H9 (cell line): ENCODE measurements around the gene NAA50. TPM values are rescaled to one million over a fixed set of nuclear protein-coding genes. Genes with fewer than 3 reads are reported as not detected.
A peak's percentile ranks its signal among the peaks of the same experiment; 100 is the strongest.

Source experiments
- DNase-seq: peaks from one replicate; pipeline ENCODE4 v3.0.0-alpha.2; 2017
- H2AFZ ChIP-seq: one replicate; pipeline ENCODE4 v1.6.1; 2013; ENCODE audit warnings: mild to moderate bottlenecking, low read length, control low read depth, moderate library complexity
- H2AK5ac ChIP-seq: 2 replicates; pipeline ENCODE4 v1.6.1; 2013; ENCODE audit warnings: low read length, control low read depth, mixed read lengths; ENCODE audit not compliant: insufficient read length
- H2BK120ac ChIP-seq: one replicate; pipeline ENCODE4 v1.6.1; 2013; ENCODE audit warnings: low read depth, mild to moderate bottlenecking, low read length, control low read depth, inconsistent platforms; ENCODE audit not compliant: poor library complexity, severe bottlenecking
- H2BK12ac ChIP-seq: 2 replicates; pipeline ENCODE4 v1.6.1; 2013; ENCODE audit warnings: low read length, control low read depth, mixed read lengths, low read depth; ENCODE audit not compliant: insufficient read length
- H2BK15ac ChIP-seq: 2 replicates; pipeline ENCODE4 v1.6.1; 2013; ENCODE audit warnings: low read depth, low read length, control low read depth
- H2BK20ac ChIP-seq: one replicate; pipeline ENCODE4 v1.6.1; 2013; ENCODE audit warnings: low read depth, mild to moderate bottlenecking, low read length, control low read depth, inconsistent platforms; ENCODE audit not compliant: poor library complexity, severe bottlenecking
- H2BK5ac ChIP-seq: 2 replicates; pipeline ENCODE4 v1.6.1; 2013; ENCODE audit warnings: low read length, control low read depth, mixed read lengths; ENCODE audit not compliant: insufficient read length
- H3K14ac ChIP-seq: 2 replicates; pipeline ENCODE4 v1.6.1; 2013; ENCODE audit warnings: low read length, control low read depth; ENCODE audit not compliant: insufficient read depth
- H3K18ac ChIP-seq: 2 replicates; pipeline ENCODE4 v1.6.1; 2013; ENCODE audit warnings: low read depth, mild to moderate bottlenecking, mixed read lengths, low read length, control low read depth; ENCODE audit not compliant: insufficient read length
- H3K23ac ChIP-seq: 2 replicates; pipeline ENCODE4 v1.6.1; 2013; ENCODE audit warnings: low read length, control low read depth, mixed read lengths, low read depth; ENCODE audit not compliant: insufficient read length
- H3K23me2 ChIP-seq: 2 replicates; pipeline ENCODE4 v1.6.1; 2013; ENCODE audit warnings: low read depth, mild to moderate bottlenecking, mixed read lengths, low read length, control low read depth; ENCODE audit not compliant: insufficient read length, poor library complexity, severe bottlenecking
- H3K27ac ChIP-seq: 2 replicates; pipeline ENCODE4 v1.5.1; 2013; ENCODE audit warnings: low read length, control low read depth, mixed read lengths, low read depth; ENCODE audit not compliant: insufficient read length
- H3K27me3 ChIP-seq: 2 replicates; pipeline ENCODE4 v1.6.1; 2013; ENCODE audit warnings: low read length, control low read depth, inconsistent platforms; ENCODE audit not compliant: insufficient read depth
- H3K4ac ChIP-seq: 2 replicates; pipeline ENCODE4 v1.6.1; 2013; ENCODE audit warnings: low read depth, mild to moderate bottlenecking, control low read depth, inconsistent platforms, low read length, moderate library complexity
- H3K4me1 ChIP-seq: 2 replicates; pipeline ENCODE4 v1.6.1; 2013; ENCODE audit warnings: low read length, control low read depth, inconsistent platforms; ENCODE audit not compliant: insufficient read depth
- H3K4me2 ChIP-seq: 2 replicates; pipeline ENCODE4 v1.6.1; 2013; ENCODE audit warnings: low read length, control low read depth, mixed read lengths; ENCODE audit not compliant: insufficient read length, insufficient read depth
- H3K56ac ChIP-seq: 2 replicates; pipeline ENCODE4 v1.6.1; 2013; ENCODE audit warnings: low read depth, mild to moderate bottlenecking, mixed read lengths, low read length, control low read depth; ENCODE audit not compliant: insufficient read length
- H3K79me1 ChIP-seq: 2 replicates; pipeline ENCODE4 v1.6.1; 2013; ENCODE audit warnings: low read depth, mild to moderate bottlenecking, moderate library complexity, low read length, control low read depth, inconsistent platforms; ENCODE audit not compliant: insufficient read depth, poor library complexity, severe bottlenecking
- H3K79me2 ChIP-seq: 2 replicates; pipeline ENCODE4 v1.6.1; 2013; ENCODE audit warnings: low read length, control low read depth, inconsistent platforms; ENCODE audit not compliant: insufficient read depth
- H3K9ac ChIP-seq: 2 replicates; pipeline ENCODE4 v1.6.1; 2013; ENCODE audit warnings: low read length, control low read depth, mixed read lengths; ENCODE audit not compliant: insufficient read length; ENCODE audit errors: extremely low read depth
- H3K9me3 ChIP-seq: one replicate; pipeline ENCODE4 v1.6.1; 2013; ENCODE audit warnings: low read depth, low read length, inconsistent platforms; ENCODE audit not compliant: control insufficient read depth
- H3T11ph ChIP-seq: one replicate; pipeline ENCODE4 v1.6.1; 2013; ENCODE audit warnings: mild to moderate bottlenecking, low read length, control low read depth, inconsistent platforms
- H4K20me1 ChIP-seq: one replicate; pipeline ENCODE4 v1.6.1; 2013; ENCODE audit not compliant: control insufficient read depth, insufficient read length, insufficient read depth
- H4K5ac ChIP-seq: 2 replicates; pipeline ENCODE4 v1.6.1; 2013; ENCODE audit warnings: low read depth, mild to moderate bottlenecking, mixed read lengths, low read length, control low read depth; ENCODE audit not compliant: insufficient read length
- H4K8ac ChIP-seq: replicated peaks from 2 replicates; pipeline ENCODE4 v1.6.1; 2013; ENCODE audit warnings: low read length, control low read depth, mixed read lengths, low read depth; ENCODE audit not compliant: insufficient read length
- H4K91ac ChIP-seq: 2 replicates; pipeline ENCODE4 v1.6.1; 2013; ENCODE audit warnings: low read depth, mild to moderate bottlenecking, moderate library complexity, mixed read lengths, low read length, control low read depth; ENCODE audit not compliant: insufficient read length
- H3K27ac Mint-ChIP-seq, 3 experiments: 2 replicates in 2 of 3; 3 replicates in 1 of 3; pipeline ENCODE4 v1.8.0; 2020 to 2021; ENCODE audit warnings: mixed read lengths in 3 of 3, mild to moderate bottlenecking in 1 of 3, moderate library complexity in 1 of 3
- H3K27me3 Mint-ChIP-seq: 2 replicates; pipeline ENCODE4 v1.8.0; 2021; ENCODE audit warnings: low read depth, mild to moderate bottlenecking, moderate library complexity, mixed read lengths
- H3K36me3 Mint-ChIP-seq, 3 experiments: 2 replicates in 2 of 3; 3 replicates in 1 of 3; pipeline ENCODE4 v1.8.0; 2020 to 2021; ENCODE audit warnings: low read depth in 3 of 3, mixed read lengths in 3 of 3; ENCODE audit not compliant: insufficient read depth in 1 of 3
- H3K4me1 Mint-ChIP-seq, 2 experiments: 2 replicates each; pipeline ENCODE4 v1.8.0; 2020; ENCODE audit warnings: mixed read lengths in 2 of 2
- H3K4me3 Mint-ChIP-seq, 2 experiments: 2 replicates in 1 of 2; 3 replicates in 1 of 2; pipeline ENCODE4 v1.8.0; 2020 to 2021; ENCODE audit warnings: mild to moderate bottlenecking in 2 of 2, mixed read lengths in 2 of 2, moderate library complexity in 1 of 2
- H3K9me3 Mint-ChIP-seq, 2 experiments: 2 replicates in 1 of 2; 3 replicates in 1 of 2; pipeline ENCODE4 v1.8.0; 2020; ENCODE audit warnings: mild to moderate bottlenecking in 2 of 2, mixed read lengths in 2 of 2, moderate library complexity in 1 of 2
- WGBS: extraction: QIAGEN DNeasy Blood & Tissue Kit; methylation state at CpG from one replicate; pipeline ENCODE4 v1.1.7; 2013; ENCODE audit warnings: missing lambda C conversion rate, low lambda C conversion rate, mixed read lengths; ENCODE audit not compliant: insufficient read length; ENCODE audit errors: extremely low coverage; 5-methylcytosine and 5-hydroxymethylcytosine counted together
- total RNA-seq: library from RNA; stranded (reverse); gene quantifications from 2 replicates; pipeline ENCODE4 v1.2.1, GENCODE V29; 2021
- TF ChIP-seq, protein P1 (sequence below): fragments of 200-600 bp; sonication (generic); conservative IDR thresholded peaks from 3 replicates; pipeline ENCODE4 v1.8.0; 2021; ENCODE audit warnings: antibody characterized with exemption, mild to moderate bottlenecking

NAA50 gene
- total RNA-seq, 1 experiment from 2014 or later: 216 TPM

DNA sequence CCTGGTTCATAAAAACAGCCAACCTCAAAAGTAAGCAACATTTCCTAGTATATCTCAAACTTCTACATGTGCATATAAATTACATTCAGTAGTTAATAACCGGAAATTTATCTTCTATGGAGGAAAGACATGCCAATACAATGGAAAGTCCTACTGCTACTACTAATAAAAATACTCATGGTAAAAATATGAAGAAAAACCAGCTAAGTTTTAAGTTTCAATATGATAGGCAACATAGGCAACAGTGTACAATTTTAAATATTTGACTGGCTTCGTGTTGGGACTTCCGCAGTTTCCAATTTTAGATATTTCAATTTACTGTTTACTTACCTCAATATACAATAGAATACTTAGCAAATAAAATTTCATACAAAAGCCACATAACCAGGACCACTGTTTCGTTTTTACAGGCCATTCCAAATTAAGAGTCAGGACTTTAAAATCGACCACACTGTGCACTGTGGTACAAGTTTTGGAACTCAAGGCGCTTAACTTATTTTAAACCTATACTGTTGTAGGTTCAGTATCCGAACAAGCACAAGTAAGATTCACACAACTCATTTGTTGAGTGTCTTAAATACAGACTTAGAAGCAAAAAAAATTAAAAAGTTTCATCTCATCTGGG is 2.9 kb downstream of the NAA50 start:
- Mint-ChIP-seq H3K27me3 (no peaks in the 10 kb centered on the region), H3K36me3 (peaks cover 0 to 10% (median 7%) of the 10 kb centered on the region in 3 experiments; a peak in 5 of 7 replicates), H3K9me3 (peaks cover 0 to 2% of the 10 kb centered on the region in 2 experiments; a peak in 1 of 5 replicates), H3K4me1 (peaks cover 50 to 65% of the 10 kb centered on the region in 2 experiments), H3K4me3 (peak overlapping the region; percentile 94 to 96; a peak in 4 of 5 replicates), H3K27ac (peak overlapping the region; percentile 2 to 34 (median 18); a peak in 3 of 7 replicates)
- Histone ChIP-seq H4K20me1 (no peaks in the 10 kb centered on the region), H3K14ac (no peak overlapping the region), H2BK12ac (no peak overlapping the region), H3K9ac (no peak overlapping the region), H4K8ac (no peak overlapping the region), H2BK15ac (no peak overlapping the region), H3K23ac (no peak overlapping the region), H3K18ac (no peak overlapping the region), H3K4me1 (no peaks in the 10 kb centered on the region), H3K4ac (no peak overlapping the region), H3T11ph (no peak overlapping the region), H3K23me2 (peaks cover 3% of the 10 kb centered on the region), H3K79me2 (peaks cover 56% of the 10 kb centered on the region), H2AFZ (no peak overlapping the region), H3K56ac (no peak overlapping the region), H4K5ac (no peak overlapping the region), H2AK5ac (no peak overlapping the region), H3K79me1 (no peaks in the 10 kb centered on the region), H3K27ac (no peak overlapping the region), H4K91ac (no peak overlapping the region), H2BK5ac (no peak overlapping the region), H2BK120ac (no peak overlapping the region), H3K9me3 (no peaks in the 10 kb centered on the region), H3K27me3 (no peaks in the 10 kb centered on the region), H2BK20ac (no peak overlapping the region), H3K4me2 (no peak overlapping the region)
- no peak for DNase-seq
- TF ChIP-seq, protein P1, sequence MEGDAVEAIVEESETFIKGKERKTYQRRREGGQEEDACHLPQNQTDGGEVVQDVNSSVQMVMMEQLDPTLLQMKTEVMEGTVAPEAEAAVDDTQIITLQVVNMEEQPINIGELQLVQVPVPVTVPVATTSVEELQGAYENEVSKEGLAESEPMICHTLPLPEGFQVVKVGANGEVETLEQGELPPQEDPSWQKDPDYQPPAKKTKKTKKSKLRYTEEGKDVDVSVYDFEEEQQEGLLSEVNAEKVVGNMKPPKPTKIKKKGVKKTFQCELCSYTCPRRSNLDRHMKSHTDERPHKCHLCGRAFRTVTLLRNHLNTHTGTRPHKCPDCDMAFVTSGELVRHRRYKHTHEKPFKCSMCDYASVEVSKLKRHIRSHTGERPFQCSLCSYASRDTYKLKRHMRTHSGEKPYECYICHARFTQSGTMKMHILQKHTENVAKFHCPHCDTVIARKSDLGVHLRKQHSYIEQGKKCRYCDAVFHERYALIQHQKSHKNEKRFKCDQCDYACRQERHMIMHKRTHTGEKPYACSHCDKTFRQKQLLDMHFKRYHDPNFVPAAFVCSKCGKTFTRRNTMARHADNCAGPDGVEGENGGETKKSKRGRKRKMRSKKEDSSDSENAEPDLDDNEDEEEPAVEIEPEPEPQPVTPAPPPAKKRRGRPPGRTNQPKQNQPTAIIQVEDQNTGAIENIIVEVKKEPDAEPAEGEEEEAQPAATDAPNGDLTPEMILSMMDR: no peak
- WGBS: no CpG with 5 or more reads among the region's 7 CpGs
